ACC112 (cell line): Measurements from ENCODE around the gene CLDN14.

Source experiments
- H2AFZ ChIP-seq: fragments of 200-600 bp; sonication (generic); one replicate; pipeline ENCODE4 v1.6.0; 2017; ENCODE audit warnings: antibody characterized with exemption, low read length; ENCODE audit not compliant: unreplicated experiment
- H3K27ac ChIP-seq: fragments of 200-600 bp; sonication (generic); 2 replicates; pipeline ENCODE4 v1.5.1; 2014; ENCODE audit warnings: low read depth, mild to moderate bottlenecking, antibody characterized with exemption, low read length, moderate library complexity
- H3K27me3 ChIP-seq: fragments of 200-600 bp; sonication (generic); 2 replicates; pipeline ENCODE4 v1.6.1; 2014; ENCODE audit warnings: mild to moderate bottlenecking, antibody characterized with exemption, low read length, moderate library complexity, mixed read lengths; ENCODE audit not compliant: insufficient read depth
- H3K36me3 ChIP-seq: fragments of 200-600 bp; sonication (generic); 2 replicates; pipeline ENCODE4 v1.6.1; 2016; ENCODE audit warnings: mild to moderate bottlenecking, antibody characterized with exemption, low read length, moderate library complexity, mixed read lengths; ENCODE audit not compliant: insufficient read depth
- H3K4me1 ChIP-seq: fragments of 200-600 bp; sonication (generic); one replicate; pipeline ENCODE4 v1.6.1; 2016; ENCODE audit warnings: low read length, mixed read lengths; ENCODE audit not compliant: insufficient read depth, unreplicated experiment, control insufficient read depth
- H3K4me3 ChIP-seq: fragments of 200-600 bp; sonication (generic); 2 replicates; pipeline ENCODE4 v1.5.1; 2014; ENCODE audit warnings: mild to moderate bottlenecking, low read depth, low read length
- H3K79me2 ChIP-seq: fragments of 200-600 bp; sonication (generic); one replicate; pipeline ENCODE4 v1.6.0; 2016; ENCODE audit warnings: low read length; ENCODE audit not compliant: control insufficient read depth, unreplicated experiment, insufficient read depth

Gene CLDN14

DNA sequence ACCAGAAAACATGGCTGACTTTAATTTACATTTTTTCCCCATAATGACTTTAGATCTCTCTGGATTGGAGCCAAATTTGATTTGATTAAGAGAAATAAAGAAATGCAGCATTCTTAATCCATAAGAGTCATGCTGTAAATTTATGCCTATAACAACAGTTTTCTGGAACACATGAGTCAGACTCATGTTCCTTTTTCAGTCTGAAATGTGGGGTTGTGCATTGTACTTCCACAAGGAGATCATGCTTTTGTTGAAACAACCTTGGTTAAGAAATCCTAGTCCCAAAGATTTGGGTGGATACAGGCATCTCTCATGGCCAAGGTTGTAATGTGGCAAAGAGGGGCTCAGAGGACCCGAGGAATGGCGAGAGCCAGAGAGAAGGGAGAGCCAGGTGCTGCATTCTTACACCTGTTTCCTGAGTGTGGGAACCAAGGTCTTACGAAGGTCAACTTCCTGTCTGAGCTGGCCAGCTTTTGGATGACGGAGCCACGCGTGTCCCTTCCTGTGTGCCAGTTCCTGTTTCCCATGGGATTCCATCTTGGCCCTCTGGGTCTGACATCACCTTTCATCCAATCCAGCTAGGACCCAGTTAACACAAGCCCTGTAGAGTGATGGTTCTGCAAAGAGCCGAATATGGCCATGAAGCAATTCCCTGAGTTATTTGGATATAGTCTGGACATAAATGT is 23.1 kb downstream of the CLDN14 start:
- no peaks in the 10 kb centered on the region for H3K36me3 ChIP-seq
- no peak overlapping the region for H3K4me3 ChIP-seq
- peaks cover 12% of the 10 kb centered on the region for H3K4me1 ChIP-seq
- no peaks in the 10 kb centered on the region for H3K79me2 ChIP-seq
- H3K27ac ChIP-seq: peak overlapping the region; percentile 34; the same call in 1 of the 2 replicates
- no peak overlapping the region for H2AFZ ChIP-seq
- H3K27me3 ChIP-seq: no peaks in the 10 kb centered on the region

DNA sequence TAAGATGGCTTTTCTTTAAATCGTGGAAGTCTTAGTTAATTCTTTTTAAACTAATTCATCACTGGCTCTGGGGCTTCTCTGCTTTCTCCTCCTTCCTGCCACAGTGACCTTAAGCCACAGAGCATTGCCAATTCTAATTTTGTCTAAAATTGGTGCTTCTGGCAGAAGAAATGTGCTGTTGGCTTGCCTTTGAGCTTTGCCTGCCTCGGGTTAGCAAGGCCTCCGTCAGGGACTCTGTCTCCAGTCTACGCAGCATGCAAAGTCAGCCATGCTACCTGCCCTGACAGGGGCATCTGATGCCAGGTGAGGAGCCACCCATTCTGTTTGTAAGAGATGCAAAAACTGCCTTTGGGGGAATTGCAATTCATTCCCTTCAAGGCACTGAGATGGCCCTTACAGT is 25.2 kb downstream of the CLDN14 start:
- no peaks in the 10 kb centered on the region for H3K79me2 ChIP-seq
- no peak overlapping the region for H2AFZ ChIP-seq
- no peak overlapping the region for H3K27ac ChIP-seq
- H3K4me1 ChIP-seq: peaks cover 18% of the 10 kb centered on the region
- H3K36me3 ChIP-seq: no peaks in the 10 kb centered on the region
- no peaks in the 10 kb centered on the region for H3K27me3 ChIP-seq
- no peak overlapping the region for H3K4me3 ChIP-seq

DNA sequence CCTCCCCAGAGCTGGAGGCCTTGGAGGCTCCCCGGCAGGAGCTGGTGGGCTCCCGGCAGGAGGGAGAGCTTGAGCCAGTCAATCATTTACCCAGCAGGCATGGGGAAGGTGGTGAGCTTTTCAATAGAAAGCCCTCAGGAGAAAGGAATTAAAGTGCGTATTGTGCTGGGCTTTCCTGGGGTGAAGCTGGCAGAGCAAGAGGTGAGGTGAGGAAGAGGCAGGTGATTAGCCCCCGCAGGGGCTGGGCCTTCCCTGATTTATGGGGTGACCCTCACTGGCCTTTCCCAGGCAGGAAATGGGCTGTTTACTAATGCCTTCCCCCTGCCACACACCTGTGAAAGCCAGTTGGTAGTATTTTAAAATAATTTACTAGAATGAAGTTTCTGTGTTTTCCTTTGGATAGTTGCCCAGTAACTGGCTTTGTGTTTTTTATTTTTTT is 25.8 kb downstream of the CLDN14 start:
- no peak overlapping the region for H2AFZ ChIP-seq
- no peak overlapping the region for H3K4me3 ChIP-seq
- no peaks in the 10 kb centered on the region for H3K79me2 ChIP-seq
- H3K36me3 ChIP-seq: no peaks in the 10 kb centered on the region
- H3K4me1 ChIP-seq: peaks cover 18% of the 10 kb centered on the region
- no peaks in the 10 kb centered on the region for H3K27me3 ChIP-seq
- H3K27ac ChIP-seq: no peak overlapping the region

DNA sequence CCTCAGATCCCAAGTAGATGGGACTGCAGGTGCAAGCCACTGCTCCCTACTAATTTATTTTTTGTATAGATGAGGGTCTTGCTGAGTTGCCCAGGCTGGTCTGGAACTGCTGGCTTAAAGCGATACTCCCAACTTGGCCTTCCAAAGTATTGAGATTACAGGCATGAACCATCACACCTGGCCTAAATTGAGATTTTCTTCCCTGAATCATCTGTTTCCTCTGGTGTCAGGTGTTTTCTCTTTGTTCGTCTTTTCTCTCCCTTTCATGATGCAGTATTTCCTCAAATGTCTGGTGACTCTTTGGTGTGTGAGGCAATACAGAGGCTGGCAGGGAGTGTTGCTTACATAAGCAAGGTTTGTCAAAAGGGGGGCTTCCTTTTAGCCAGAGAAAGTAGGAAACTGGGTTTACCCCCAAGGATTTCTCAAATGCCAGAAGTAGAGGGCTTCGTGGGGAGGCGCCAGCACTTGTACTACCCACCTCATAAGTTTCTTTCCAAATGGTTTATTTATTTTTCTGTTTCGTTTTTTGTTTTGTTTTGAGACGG is 27.6 kb downstream of the CLDN14 start:
- Histone ChIP-seq H3K4me1 (peaks cover 18% of the 10 kb centered on the region), H3K36me3 (no peaks in the 10 kb centered on the region), H3K79me2 (no peaks in the 10 kb centered on the region), H2AFZ (no peak overlapping the region), H3K27ac (no peak overlapping the region), H3K27me3 (no peaks in the 10 kb centered on the region), H3K4me3 (no peak overlapping the region)

DNA sequence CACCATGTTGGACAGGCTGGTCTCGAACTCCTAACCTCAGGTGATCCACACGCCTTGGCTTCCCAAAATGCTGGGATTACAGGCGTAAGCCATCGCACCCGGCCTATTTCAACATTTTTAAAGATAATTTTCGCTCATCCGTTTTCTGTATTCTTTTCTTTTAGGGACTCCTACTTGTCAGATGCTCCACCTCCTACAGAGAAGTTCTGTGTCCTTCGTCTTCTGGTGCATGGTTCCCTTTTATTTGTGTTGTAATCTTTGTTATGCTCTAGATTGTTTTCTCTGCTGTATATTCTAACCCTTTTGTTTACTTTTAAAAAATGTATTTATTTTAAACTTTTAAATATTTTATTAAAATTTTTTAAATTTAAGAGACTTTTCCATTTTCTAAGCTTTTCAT is 28.4 kb downstream of the CLDN14 start:
- no peaks in the 10 kb centered on the region for H3K27me3 ChIP-seq
- H3K36me3 ChIP-seq: no peaks in the 10 kb centered on the region
- peaks cover 10% of the 10 kb centered on the region for H3K4me1 ChIP-seq
- H3K27ac ChIP-seq: no peak overlapping the region
- H3K4me3 ChIP-seq: no peak overlapping the region
- H2AFZ ChIP-seq: no peak overlapping the region
- H3K79me2 ChIP-seq: no peaks in the 10 kb centered on the region

DNA sequence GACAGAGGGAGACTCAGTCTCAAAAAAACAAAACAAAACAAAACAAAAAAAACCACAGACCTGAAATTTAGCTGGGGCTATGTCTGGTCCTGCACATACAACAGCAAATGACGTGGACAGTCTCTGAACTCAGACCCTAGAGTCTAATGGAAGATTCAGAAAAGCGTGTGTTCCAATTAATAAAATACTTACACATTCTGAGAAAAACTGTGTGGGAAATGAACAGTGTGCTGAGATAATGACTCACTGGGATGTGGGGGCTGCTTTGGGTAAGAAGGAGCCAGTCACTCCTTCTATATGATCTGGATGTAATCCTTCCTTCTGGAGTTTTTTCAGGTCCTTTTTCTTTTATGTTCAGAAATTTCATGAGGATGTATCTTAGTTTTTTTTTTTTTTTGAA is 29.4 kb downstream of the CLDN14 start:
- no peaks in the 10 kb centered on the region; the same call in 1 of the 2 replicates for H3K36me3 ChIP-seq
- no peak overlapping the region for H3K4me3 ChIP-seq
- peaks cover 7% of the 10 kb centered on the region for H3K4me1 ChIP-seq
- H3K27ac ChIP-seq: no peak overlapping the region
- no peaks in the 10 kb centered on the region for H3K79me2 ChIP-seq
- H3K27me3 ChIP-seq: no peaks in the 10 kb centered on the region
- H2AFZ ChIP-seq: no peak overlapping the region

DNA sequence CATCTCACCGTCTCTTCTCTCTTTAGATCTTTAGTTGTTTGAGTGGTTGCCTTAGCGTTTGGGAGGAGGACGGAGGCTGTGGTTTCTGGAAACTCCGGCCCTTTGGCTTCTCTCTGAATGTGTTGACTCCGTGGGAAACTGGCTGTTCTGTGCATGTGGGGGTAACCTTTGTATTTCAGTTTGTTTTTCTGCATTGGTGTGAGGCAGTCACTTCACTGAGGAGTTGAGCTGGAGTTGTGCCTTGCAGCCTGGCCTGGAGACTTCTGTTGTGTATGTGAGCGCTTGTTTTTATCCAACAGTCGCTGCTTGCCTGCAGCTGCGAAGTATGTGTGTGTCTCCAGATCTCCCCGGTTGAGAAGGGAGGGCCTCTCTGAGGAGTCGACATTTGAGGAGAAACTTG is 33.6 kb downstream of the CLDN14 start:
- Histone ChIP-seq H3K79me2 (no peaks in the 10 kb centered on the region), H2AFZ (no peak overlapping the region), H3K27ac (no peak overlapping the region), H3K36me3 (no peaks in the 10 kb centered on the region; the same call in 1 of the 2 replicates), H3K4me3 (no peak overlapping the region), H3K27me3 (no peaks in the 10 kb centered on the region), H3K4me1 (peaks cover 7% of the 10 kb centered on the region)

DNA sequence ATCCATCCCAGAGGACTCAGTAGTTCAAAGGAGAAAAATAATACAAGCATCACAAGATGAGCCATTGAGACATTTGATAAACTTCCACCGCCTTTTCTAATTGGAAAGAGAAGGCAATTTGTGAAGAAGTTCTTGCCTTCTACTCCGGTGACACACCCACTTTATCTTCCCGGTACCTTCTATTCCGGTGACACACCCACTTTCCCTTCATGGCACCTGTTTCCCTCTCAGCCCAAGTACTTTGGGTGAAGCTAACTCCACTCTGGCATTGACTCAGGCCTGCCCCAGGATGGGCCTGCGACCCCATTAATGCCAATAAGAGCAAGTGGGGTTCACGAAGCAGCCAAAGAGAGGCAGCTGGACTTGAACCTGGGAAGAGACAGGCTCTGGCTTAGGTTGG is 38.2 kb downstream of the CLDN14 start:
- H3K36me3 ChIP-seq: no peaks in the 10 kb centered on the region; the same call in 1 of the 2 replicates
- no peaks in the 10 kb centered on the region for H3K27me3 ChIP-seq
- H3K4me3 ChIP-seq: no peak overlapping the region
- H3K27ac ChIP-seq: no peak overlapping the region
- H3K4me1 ChIP-seq: peaks cover 14% of the 10 kb centered on the region
- no peak overlapping the region for H2AFZ ChIP-seq
- no peaks in the 10 kb centered on the region for H3K79me2 ChIP-seq

DNA sequence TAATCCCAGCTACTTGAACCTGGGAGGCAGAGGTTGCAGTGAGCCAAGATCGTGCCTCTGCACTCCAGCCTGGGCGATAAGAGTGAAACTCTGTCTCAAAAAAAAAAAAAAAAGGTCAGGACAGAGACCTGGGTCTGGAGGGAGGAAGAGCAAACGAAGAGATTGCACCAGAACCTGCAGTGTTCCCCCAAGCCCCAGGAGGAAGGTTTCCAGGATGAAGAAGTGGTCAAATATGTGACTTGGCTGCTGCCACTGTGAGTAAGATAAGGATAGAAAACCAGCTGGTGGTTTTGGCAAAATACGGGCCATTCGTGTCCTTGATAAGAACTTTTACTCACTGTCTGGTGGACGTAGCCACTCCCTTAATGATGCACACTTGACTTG is 42.2 kb downstream of the CLDN14 start:
- peak overlapping the region; percentile 3; the same call in 1 of the 2 replicates for H3K27ac ChIP-seq
- H2AFZ ChIP-seq: no peak overlapping the region
- H3K27me3 ChIP-seq: no peaks in the 10 kb centered on the region
- H3K36me3 ChIP-seq: no peaks in the 10 kb centered on the region
- H3K4me3 ChIP-seq: no peak overlapping the region
- no peaks in the 10 kb centered on the region for H3K79me2 ChIP-seq
- peaks cover 14% of the 10 kb centered on the region for H3K4me1 ChIP-seq

DNA sequence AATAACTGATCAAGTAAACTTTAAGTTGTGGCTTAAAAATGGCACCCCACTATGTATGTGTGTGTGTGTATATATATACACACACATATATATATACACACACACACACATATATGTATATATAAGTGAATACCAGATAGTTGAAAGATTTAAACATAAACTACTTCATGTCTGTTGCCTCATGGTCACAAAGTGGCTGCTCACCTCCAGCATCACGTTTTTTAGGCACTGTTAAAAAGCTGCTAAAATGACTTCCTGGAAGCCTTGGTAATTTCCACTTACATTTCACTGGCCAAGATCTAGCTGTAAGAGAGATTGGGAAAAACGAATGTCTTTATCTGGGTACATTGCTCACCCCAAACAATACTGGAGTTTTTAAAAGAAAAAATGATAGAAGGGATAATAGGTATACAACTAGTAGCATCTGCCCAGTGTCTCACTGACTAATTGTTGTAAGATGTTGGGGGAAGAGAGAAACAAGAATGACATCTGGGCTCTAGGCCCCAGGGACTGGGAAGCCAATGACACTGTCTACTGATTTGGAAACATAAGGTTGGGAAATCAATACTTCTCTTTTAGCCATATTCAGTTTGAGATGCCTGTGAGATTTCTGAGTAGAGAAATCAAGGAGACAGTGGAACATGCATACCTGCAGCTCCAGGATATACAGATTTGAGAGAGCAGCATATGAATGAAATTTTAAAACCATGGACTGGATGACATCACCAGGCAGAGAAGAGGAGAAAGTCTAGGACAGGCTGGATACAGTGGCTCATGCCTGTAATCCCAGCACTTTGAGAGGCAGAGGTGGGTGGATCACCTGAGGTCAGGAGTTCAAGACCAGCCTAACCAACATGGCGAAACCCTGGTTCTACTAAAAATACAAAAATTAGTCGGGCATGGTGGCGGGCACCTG is 42.8 kb downstream of the CLDN14 start:
- peak overlapping the region; percentile 3; the same call in 1 of the 2 replicates for H3K27ac ChIP-seq

More for the DNA sequence above, 42.8 kb downstream of the CLDN14 start:
- peaks cover 14% of the 10 kb centered on the region for H3K4me1 ChIP-seq
- H3K4me3 ChIP-seq: no peak overlapping the region
- H3K36me3 ChIP-seq: no peaks in the 10 kb centered on the region
- no peak overlapping the region for H2AFZ ChIP-seq
- H3K27me3 ChIP-seq: no peaks in the 10 kb centered on the region
- no peaks in the 10 kb centered on the region for H3K79me2 ChIP-seq
